DOHH2 (cell line): ENCODE measurements around the gene RXRA.

ENCODE experiments used
- H3F3A ChIP-seq: fragments of 200-600 bp; sonication (generic), shearing (Covaris generic); 2 replicates; pipeline ENCODE4 v1.6.0; 2016; ENCODE audit warnings: antibody characterized with exemption, mild to moderate bottlenecking; ENCODE audit not compliant: control insufficient read depth, insufficient read depth
- H3K27ac ChIP-seq: fragments of 200-600 bp; sonication (generic); 2 replicates; pipeline ENCODE4 v1.5.1; 2014; ENCODE audit warnings: low read depth, mild to moderate bottlenecking, low read length, moderate library complexity
- H3K27me3 ChIP-seq: fragments of 200-600 bp; sonication (generic); 2 replicates; pipeline ENCODE4 v1.6.1; 2014; ENCODE audit warnings: mild to moderate bottlenecking, low read length, mixed read lengths; ENCODE audit not compliant: control insufficient read depth
- H3K36me3 ChIP-seq: fragments of 200-600 bp; sonication (generic); 2 replicates; pipeline ENCODE4 v1.6.1; 2014; ENCODE audit warnings: mild to moderate bottlenecking, low read length, moderate library complexity, mixed read lengths; ENCODE audit not compliant: control insufficient read depth
- H3K4me1 ChIP-seq: fragments of 200-600 bp; sonication (generic); 2 replicates; pipeline ENCODE4 v1.6.1; 2014; ENCODE audit warnings: mild to moderate bottlenecking, low read length, mixed read lengths; ENCODE audit not compliant: control insufficient read depth
- H3K4me2 ChIP-seq: fragments of 200-600 bp; sonication (generic); 2 replicates; pipeline ENCODE4 v1.6.0; 2014; ENCODE audit warnings: mild to moderate bottlenecking, low read length, moderate library complexity
- H3K4me3 ChIP-seq: fragments of 200-600 bp; sonication (generic); 2 replicates; pipeline ENCODE4 v1.5.1; 2014; ENCODE audit warnings: mild to moderate bottlenecking, low read length, mixed read lengths
- H3K79me2 ChIP-seq: fragments of 200-600 bp; sonication (generic); 2 replicates; pipeline ENCODE4 v1.6.1; 2014; ENCODE audit warnings: mild to moderate bottlenecking, low read length, mixed read lengths; ENCODE audit not compliant: control insufficient read depth
- H3K9me2 ChIP-seq: fragments of 200-600 bp; sonication (generic); replicated peaks from 2 replicates; pipeline ENCODE4 v1.6.1; 2014; ENCODE audit warnings: mild to moderate bottlenecking, low read length, mixed read lengths; ENCODE audit not compliant: control insufficient read depth
- H3K9me3 ChIP-seq: fragments of 200-600 bp; sonication (generic); 2 replicates; pipeline ENCODE4 v1.6.1; 2014; ENCODE audit warnings: antibody characterized with exemption, low read length, mixed read lengths; ENCODE audit not compliant: control insufficient read depth, insufficient read depth
- H4K20me1 ChIP-seq: fragments of 200-600 bp; sonication (generic); 2 replicates; pipeline ENCODE4 v1.6.0; 2014; ENCODE audit warnings: low read depth, mild to moderate bottlenecking, antibody characterized with exemption, low read length, moderate library complexity; ENCODE audit not compliant: control insufficient read depth, insufficient read depth
- CTCF ChIP-seq: fragments of 200-600 bp; sonication (generic); IDR thresholded peaks from one replicate; pipeline ENCODE4 v1.5.1; 2014; ENCODE audit warnings: antibody characterized with exemption, mild to moderate bottlenecking, low read depth, low read length; ENCODE audit not compliant: poor library complexity, severe bottlenecking
- EZH2phosphoT487 ChIP-seq: fragments of 200-600 bp; sonication (generic); IDR thresholded peaks from 2 replicates; pipeline ENCODE4 v1.6.1; 2017; ENCODE audit warnings: borderline replicate concordance, mild to moderate bottlenecking, antibody characterized with exemption, low read length, moderate library complexity, mixed read lengths

RXRA gene

GRCh38 chr9:134420281-134420845 is 94.1 kb downstream of the RXRA start:
- Histone ChIP-seq H3K4me2 (no peak overlapping the region), H3K4me1 (no peaks in the 10 kb centered on the region), H3K9me3 (no peaks in the 10 kb centered on the region), H3K36me3 (no peaks in the 10 kb centered on the region), H3K4me3 (no peak overlapping the region), H3K9me2 (no peaks in the 10 kb centered on the region), H3F3A (no peaks in the 10 kb centered on the region), H4K20me1 (no peaks in the 10 kb centered on the region), H3K27me3 (no peaks in the 10 kb centered on the region), H3K79me2 (no peaks in the 10 kb centered on the region), H3K27ac (no peak overlapping the region)
- TF ChIP-seq CTCF (no peak), EZH2phosphoT487 (no peak)

DNA sequence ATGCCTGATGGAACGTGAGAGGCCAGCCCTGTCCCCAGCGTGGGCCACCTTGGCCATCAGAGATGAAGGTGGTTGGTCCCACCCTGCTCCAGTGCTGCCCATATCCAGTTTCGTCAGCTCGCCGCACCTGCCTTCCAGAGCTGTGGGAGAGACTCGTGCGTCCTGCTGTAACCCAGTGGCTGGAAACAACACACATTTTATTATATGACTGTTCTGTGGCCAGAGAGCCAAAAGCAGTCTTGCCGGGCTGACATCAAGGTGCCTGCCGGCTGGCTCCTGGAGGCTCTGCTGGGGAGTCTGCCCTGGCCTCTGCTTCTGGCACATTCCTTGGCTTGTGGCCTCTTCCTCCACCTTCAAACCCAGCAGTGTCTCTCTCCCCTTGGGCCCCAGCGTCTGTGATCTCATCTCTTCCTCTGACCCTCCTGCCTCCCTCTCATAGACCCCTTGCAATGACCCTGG is 94.7 kb downstream of the RXRA start:
- Histone ChIP-seq H3K27ac (no peak overlapping the region), H3F3A (no peaks in the 10 kb centered on the region), H3K4me3 (no peak overlapping the region), H3K4me2 (no peak overlapping the region), H3K4me1 (no peaks in the 10 kb centered on the region), H3K9me2 (no peaks in the 10 kb centered on the region), H3K27me3 (no peaks in the 10 kb centered on the region), H3K9me3 (no peaks in the 10 kb centered on the region), H3K36me3 (no peaks in the 10 kb centered on the region), H4K20me1 (no peaks in the 10 kb centered on the region), H3K79me2 (no peaks in the 10 kb centered on the region)
- TF ChIP-seq CTCF (no peak), EZH2phosphoT487 (no peak)

DNA sequence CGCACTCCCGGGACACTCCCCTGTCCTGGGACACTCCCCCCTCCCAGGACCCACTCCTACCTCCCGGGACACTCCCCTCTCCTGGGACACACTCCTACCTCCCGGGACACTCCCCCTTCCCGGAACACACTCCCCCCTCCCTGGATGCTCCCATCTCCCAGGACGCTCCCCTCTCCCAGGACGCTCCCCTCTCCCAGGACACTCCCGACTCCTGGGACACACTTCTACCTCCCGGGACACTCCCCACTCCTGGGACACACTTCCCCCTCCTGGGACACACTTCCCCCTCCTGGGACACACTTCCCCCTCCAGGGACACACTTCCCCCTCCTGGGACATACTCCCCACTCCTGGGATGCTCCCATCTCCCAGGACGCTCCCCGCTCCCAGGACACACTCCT is 95.6 kb downstream of the RXRA start:
- Histone ChIP-seq H3K4me3 (no peak overlapping the region), H3K4me1 (no peaks in the 10 kb centered on the region), H3K79me2 (no peaks in the 10 kb centered on the region), H3K9me3 (no peaks in the 10 kb centered on the region), H3K27ac (no peak overlapping the region), H3K4me2 (no peak overlapping the region), H3K36me3 (no peaks in the 10 kb centered on the region), H3K9me2 (no peaks in the 10 kb centered on the region), H3F3A (no peaks in the 10 kb centered on the region), H4K20me1 (no peaks in the 10 kb centered on the region), H3K27me3 (no peaks in the 10 kb centered on the region)
- no peak for TF ChIP-seq CTCF
- TF ChIP-seq EZH2phosphoT487 = no peak
